ENCODE data around the gene IREB2.

The IREB2 gene

GRCh38 chr15:78437762-78438618 lies at the start of gene IREB2:
IREB2 (plus strand) TSS chr15:78438216; CDS start chr15:78438338, 122 bp downstream.
- Histone ChIP-seq H3K79me2 (ENCODE audit: control insufficient read depth, insufficient read depth, low read length, unreplicated experiment) (peaks cover 46% of the 10 kb centered on the region), H3K36me3 (ENCODE audit: insufficient read depth, low read length) (peaks cover 18% of the 10 kb centered on the region), H3K27ac (ENCODE audit: low read depth, low read length) (peak within 1 kb of the TSS; percentile 79), H2AFZ (ENCODE audit: low read length, unreplicated experiment) (peak within 1 kb of the TSS; percentile 92), H3K27me3 (ENCODE audit: insufficient read depth, low read length) (peaks cover 4% of the 10 kb centered on the region; the same call in 1 of the 2 replicates), H3K4me1 (ENCODE audit: control insufficient read depth, insufficient read depth, low read length, unreplicated experiment) (peaks cover 16% of the 10 kb centered on the region), H3K4me3 (ENCODE audit: low read depth, low read length) (peak within 1 kb of the TSS; percentile 96)

GRCh38 chr15:78388865-78389264 lies 49.2 kb upstream of the IREB2 start:
- H2AFZ ChIP-seq (ENCODE audit: low read length, unreplicated experiment): no peak overlapping the region
- no peaks in the 10 kb centered on the region for H3K36me3 ChIP-seq (ENCODE audit: insufficient read depth, low read length)
- no peak overlapping the region for H3K27ac ChIP-seq (ENCODE audit: low read depth, low read length)

GRCh38 chr15:78389322-78389721 lies 48.7 kb upstream of the IREB2 start:
- H3K4me3 ChIP-seq (ENCODE audit: low read depth, low read length): no peak overlapping the region
- H3K27me3 ChIP-seq (ENCODE audit: insufficient read depth, low read length): peaks cover 77% of the 10 kb centered on the region
- no peak overlapping the region for H3K27ac ChIP-seq (ENCODE audit: low read depth, low read length)
- no peaks in the 10 kb centered on the region for H3K4me1 ChIP-seq (ENCODE audit: control insufficient read depth, insufficient read depth, low read length, unreplicated experiment)
- H2AFZ ChIP-seq (ENCODE audit: low read length, unreplicated experiment): no peak overlapping the region
- H3K36me3 ChIP-seq (ENCODE audit: insufficient read depth, low read length): no peaks in the 10 kb centered on the region
- no peaks in the 10 kb centered on the region for H3K79me2 ChIP-seq (ENCODE audit: control insufficient read depth, insufficient read depth, low read length, unreplicated experiment)

More at GRCh38 chr15:78388865-78389264, 49.2 kb upstream of the IREB2 start:
- no peaks in the 10 kb centered on the region for H3K79me2 ChIP-seq (ENCODE audit: control insufficient read depth, insufficient read depth, low read length, unreplicated experiment)
- H3K27me3 ChIP-seq (ENCODE audit: insufficient read depth, low read length): peaks cover 77% of the 10 kb centered on the region
- H3K4me1 ChIP-seq (ENCODE audit: control insufficient read depth, insufficient read depth, low read length, unreplicated experiment): no peaks in the 10 kb centered on the region
- H3K4me3 ChIP-seq (ENCODE audit: low read depth, low read length): no peak overlapping the region

- no peak overlapping the region for H3K27ac ChIP-seq (ENCODE audit: low read depth, low read length)
- no peak overlapping the region for H3K4me3 ChIP-seq (ENCODE audit: low read depth, low read length)
- peaks cover 74% of the 10 kb centered on the region for H3K27me3 ChIP-seq (ENCODE audit: insufficient read depth, low read length)
- no peak overlapping the region for H2AFZ ChIP-seq (ENCODE audit: low read length, unreplicated experiment)
- H3K79me2 ChIP-seq (ENCODE audit: control insufficient read depth, insufficient read depth, low read length, unreplicated experiment): no peaks in the 10 kb centered on the region
- H3K4me1 ChIP-seq (ENCODE audit: control insufficient read depth, insufficient read depth, low read length, unreplicated experiment): no peaks in the 10 kb centered on the region
- no peaks in the 10 kb centered on the region for H3K36me3 ChIP-seq (ENCODE audit: insufficient read depth, low read length)
Observed at GRCh38 chr15:78389738-78390137, 48.3 kb upstream of the IREB2 start.

- H3K27ac ChIP-seq (ENCODE audit: low read depth, low read length): no peak overlapping the region
- no peaks in the 10 kb centered on the region for H3K79me2 ChIP-seq (ENCODE audit: control insufficient read depth, insufficient read depth, low read length, unreplicated experiment)
- no peak overlapping the region for H2AFZ ChIP-seq (ENCODE audit: low read length, unreplicated experiment)
- H3K27me3 ChIP-seq (ENCODE audit: insufficient read depth, low read length): peaks cover 74% of the 10 kb centered on the region
- no peak overlapping the region for H3K4me3 ChIP-seq (ENCODE audit: low read depth, low read length)
- no peaks in the 10 kb centered on the region for H3K4me1 ChIP-seq (ENCODE audit: control insufficient read depth, insufficient read depth, low read length, unreplicated experiment)
- H3K36me3 ChIP-seq (ENCODE audit: insufficient read depth, low read length): no peaks in the 10 kb centered on the region
Observed at GRCh38 chr15:78390242-78390641, 47.8 kb upstream of the IREB2 start.

GRCh38 chr15:78390826-78391225 lies 47.2 kb upstream of the IREB2 start:
- Histone ChIP-seq H2AFZ (ENCODE audit: low read length, unreplicated experiment) (no peak overlapping the region), H3K27me3 (ENCODE audit: insufficient read depth, low read length) (peaks cover 71% of the 10 kb centered on the region), H3K4me3 (ENCODE audit: low read depth, low read length) (no peak overlapping the region), H3K4me1 (ENCODE audit: control insufficient read depth, insufficient read depth, low read length, unreplicated experiment) (no peaks in the 10 kb centered on the region), H3K79me2 (ENCODE audit: control insufficient read depth, insufficient read depth, low read length, unreplicated experiment) (no peaks in the 10 kb centered on the region), H3K27ac (ENCODE audit: low read depth, low read length) (no peak overlapping the region), H3K36me3 (ENCODE audit: insufficient read depth, low read length) (no peaks in the 10 kb centered on the region)

- no peaks in the 10 kb centered on the region for H3K79me2 ChIP-seq (ENCODE audit: control insufficient read depth, insufficient read depth, low read length, unreplicated experiment)
- no peak overlapping the region for H3K27ac ChIP-seq (ENCODE audit: low read depth, low read length)
- no peak overlapping the region for H3K4me3 ChIP-seq (ENCODE audit: low read depth, low read length)
- H3K4me1 ChIP-seq (ENCODE audit: control insufficient read depth, insufficient read depth, low read length, unreplicated experiment): no peaks in the 10 kb centered on the region
- no peaks in the 10 kb centered on the region for H3K36me3 ChIP-seq (ENCODE audit: insufficient read depth, low read length)
- H3K27me3 ChIP-seq (ENCODE audit: insufficient read depth, low read length): peaks cover 61% of the 10 kb centered on the region
- no peak overlapping the region for H2AFZ ChIP-seq (ENCODE audit: low read length, unreplicated experiment)
Observed at GRCh38 chr15:78391781-78392180, 46.2 kb upstream of the IREB2 start.

GRCh38 chr15:78392430-78392829 lies 45.6 kb upstream of the IREB2 start:
- Histone ChIP-seq H2AFZ (ENCODE audit: low read length, unreplicated experiment) (no peak overlapping the region), H3K27ac (ENCODE audit: low read depth, low read length) (no peak overlapping the region), H3K4me3 (ENCODE audit: low read depth, low read length) (no peak overlapping the region), H3K36me3 (ENCODE audit: insufficient read depth, low read length) (no peaks in the 10 kb centered on the region), H3K27me3 (ENCODE audit: insufficient read depth, low read length) (peaks cover 55% of the 10 kb centered on the region), H3K79me2 (ENCODE audit: control insufficient read depth, insufficient read depth, low read length, unreplicated experiment) (no peaks in the 10 kb centered on the region), H3K4me1 (ENCODE audit: control insufficient read depth, insufficient read depth, low read length, unreplicated experiment) (no peaks in the 10 kb centered on the region)

- no peaks in the 10 kb centered on the region for H3K79me2 ChIP-seq (ENCODE audit: control insufficient read depth, insufficient read depth, low read length, unreplicated experiment)
- H3K4me3 ChIP-seq (ENCODE audit: low read depth, low read length): no peak overlapping the region
- no peaks in the 10 kb centered on the region for H3K4me1 ChIP-seq (ENCODE audit: control insufficient read depth, insufficient read depth, low read length, unreplicated experiment)
- H3K36me3 ChIP-seq (ENCODE audit: insufficient read depth, low read length): no peaks in the 10 kb centered on the region
- no peak overlapping the region for H2AFZ ChIP-seq (ENCODE audit: low read length, unreplicated experiment)
- H3K27ac ChIP-seq (ENCODE audit: low read depth, low read length): no peak overlapping the region
- peaks cover 49% of the 10 kb centered on the region for H3K27me3 ChIP-seq (ENCODE audit: insufficient read depth, low read length)
Observed at GRCh38 chr15:78393137-78393536, 44.9 kb upstream of the IREB2 start.

GRCh38 chr15:78394026-78394425 lies 44.0 kb upstream of the IREB2 start:
- no peaks in the 10 kb centered on the region for H3K4me1 ChIP-seq (ENCODE audit: control insufficient read depth, insufficient read depth, low read length, unreplicated experiment)

GRCh38 chr15:78394981-78395616 lies 42.9 kb upstream of the IREB2 start:
- no peaks in the 10 kb centered on the region for H3K36me3 ChIP-seq (ENCODE audit: insufficient read depth, low read length)
- H3K4me3 ChIP-seq (ENCODE audit: low read depth, low read length): no peak overlapping the region
- no peak overlapping the region for H2AFZ ChIP-seq (ENCODE audit: low read length, unreplicated experiment)
- H3K27me3 ChIP-seq (ENCODE audit: insufficient read depth, low read length): peaks cover 40% of the 10 kb centered on the region
- no peaks in the 10 kb centered on the region for H3K79me2 ChIP-seq (ENCODE audit: control insufficient read depth, insufficient read depth, low read length, unreplicated experiment)
- H3K27ac ChIP-seq (ENCODE audit: low read depth, low read length): no peak overlapping the region
- no peaks in the 10 kb centered on the region for H3K4me1 ChIP-seq (ENCODE audit: control insufficient read depth, insufficient read depth, low read length, unreplicated experiment)

More at GRCh38 chr15:78394026-78394425, 44.0 kb upstream of the IREB2 start:
- Histone ChIP-seq H3K79me2 (ENCODE audit: control insufficient read depth, insufficient read depth, low read length, unreplicated experiment) (no peaks in the 10 kb centered on the region), H3K4me3 (ENCODE audit: low read depth, low read length) (no peak overlapping the region), H3K27ac (ENCODE audit: low read depth, low read length) (no peak overlapping the region), H2AFZ (ENCODE audit: low read length, unreplicated experiment) (no peak overlapping the region), H3K27me3 (ENCODE audit: insufficient read depth, low read length) (peaks cover 49% of the 10 kb centered on the region), H3K36me3 (ENCODE audit: insufficient read depth, low read length) (no peaks in the 10 kb centered on the region)
